B cell (primary cell): ENCODE measurements around the gene ADAMTS14. TPM values are rescaled to one million over a fixed set of nuclear protein-coding genes. Genes with fewer than 3 reads are reported as not detected.

ENCODE experiments used
- ATAC-seq: fragments of 200-7000 bp; cut with Tn5 transposase; one replicate; pipeline ENCODE4 v1.10.0; 2021; ENCODE audit warnings: low read depth, mild to moderate bottlenecking, moderate number of reproducible peaks, moderate library complexity
- CTCF ChIA-PET: fragments of 350-600 bp; sonication (Branson Sonifier 250); formaldehyde crosslinking; loops from one replicate; lab custom pipeline; 2021; ENCODE audit warnings: antibody characterized with exemption, inconsistent platforms; lab: Charles Lee
- POLR2A ChIA-PET: fragments of 350-600 bp; sonication (Branson Sonifier 250); formaldehyde crosslinking; loops from one replicate; lab custom pipeline; 2021; ENCODE audit warnings: antibody characterized with exemption; lab: Charles Lee
- DNase-seq: peaks from one replicate; pipeline ENCODE4 v3.0.0; 2013
- H2AFZ ChIP-seq: 2 replicates; pipeline ENCODE4 v1.6.1; 2012; ENCODE audit warnings: mild to moderate bottlenecking, low read depth, low read length; ENCODE audit not compliant: insufficient read depth, poor library complexity, severe bottlenecking
- H3K27ac ChIP-seq, 2 donors: 1 replicate in 1 of 2; 2 replicates in 1 of 2; pipeline ENCODE4 v1.5.1; 2012 to 2013; ENCODE audit warnings: low read length in 2 of 2, mild to moderate bottlenecking in 2 of 2, moderate library complexity in 1 of 2
- H3K27me3 ChIP-seq, 4 experiments: fragments of 200-600 bp in 1 of 4; sonication (generic) in 1 of 4; replicated peaks in 1 of 4; 1 replicate in 2 of 4; 2 replicates in 2 of 4; pipeline versions ENCODE4 v1.6.1 to v1.7.0; 2013 to 2016; ENCODE audit warnings: low read length in 3 of 4, mild to moderate bottlenecking in 2 of 4, mixed read lengths in 1 of 4, moderate library complexity in 1 of 4; ENCODE audit not compliant: insufficient read depth in 4 of 4, control insufficient read depth in 3 of 4; ENCODE audit errors: control extremely low read depth in 1 of 4
- H3K36me3 ChIP-seq, 2 experiments: replicated peaks in 1 of 2; 1 replicate in 1 of 2; 2 replicates in 1 of 2; pipeline versions ENCODE4 v1.6.1 to v1.7.1; 2013; ENCODE audit warnings: low read length in 1 of 2; ENCODE audit not compliant: insufficient read depth in 2 of 2, control insufficient read depth in 1 of 2; ENCODE audit errors: control extremely low read depth in 1 of 2, extremely low read depth in 1 of 2
- H3K4me1 ChIP-seq, 2 donors: fragments of 200-600 bp in 1 of 2; sonication (generic) in 1 of 2; 1 replicate in 1 of 2; 2 replicates in 1 of 2; pipeline versions ENCODE4 v1.5.1 to v1.6.1; 2013 to 2017; ENCODE audit warnings: low read length in 2 of 2; ENCODE audit not compliant: control insufficient read depth in 2 of 2, insufficient read depth in 2 of 2
- H3K4me2 ChIP-seq: replicated peaks from 2 replicates; pipeline ENCODE3; 2012; ENCODE audit warnings: mild to moderate bottlenecking, low read depth, low read length; ENCODE audit not compliant: poor library complexity, severe bottlenecking
- H3K4me3 ChIP-seq, 5 experiments: fragments of 200-600 bp in 1 of 5; sonication (generic) in 1 of 5; 1 replicate in 3 of 5; 2 replicates in 2 of 5; pipeline versions ENCODE4 v1.5.1 to v1.7.0; 2011 to 2016; ENCODE audit warnings: low read length in 4 of 5, mild to moderate bottlenecking in 4 of 5, low read depth in 2 of 5, control low read depth in 1 of 5, moderate library complexity in 1 of 5; ENCODE audit not compliant: insufficient read depth in 1 of 5; ENCODE audit errors: control extremely low read depth in 1 of 5, extremely low read depth in 1 of 5
- H3K79me2 ChIP-seq: fragments of 200-600 bp; sonication (generic); one replicate; pipeline ENCODE4 v1.6.0; 2016; ENCODE audit warnings: low read length; ENCODE audit not compliant: control insufficient read depth, insufficient read depth
- H3K9ac ChIP-seq: fragments of 200-600 bp; sonication (generic); 2 replicates; pipeline ENCODE4 v1.6.1; 2017; ENCODE audit warnings: mild to moderate bottlenecking, low read length, moderate library complexity
- H3K9me3 ChIP-seq, 3 donors: one replicate each; pipeline versions ENCODE4 v1.6.1 to v1.7.1; 2013; ENCODE audit warnings: low read length in 2 of 3; ENCODE audit not compliant: control insufficient read depth in 2 of 3, insufficient read depth in 1 of 3; ENCODE audit errors: control extremely low read depth in 1 of 3
- H4K20me1 ChIP-seq: 2 replicates; pipeline ENCODE4 v1.6.0; 2012; ENCODE audit warnings: mild to moderate bottlenecking, low read length; ENCODE audit not compliant: insufficient read depth, control insufficient read depth, poor library complexity, severe bottlenecking
- H3K27ac Mint-ChIP-seq: one replicate; pipeline ENCODE4 v1.8.0; 2021; ENCODE audit warnings: mixed read lengths
- H3K27me3 Mint-ChIP-seq: one replicate; pipeline ENCODE4 v1.8.0; 2021; ENCODE audit warnings: mixed read lengths
- H3K4me1 Mint-ChIP-seq: one replicate; pipeline ENCODE4 v1.8.0; 2021; ENCODE audit warnings: mixed read lengths
- H3K4me3 Mint-ChIP-seq: one replicate; pipeline ENCODE4 v1.8.0; 2021; ENCODE audit warnings: mixed read lengths
- H3K9me3 Mint-ChIP-seq: one replicate; pipeline ENCODE4 v1.8.0; 2022; ENCODE audit warnings: mixed read lengths; ENCODE audit not compliant: insufficient read depth
- EZH2 ChIP-seq: IDR thresholded peaks from 2 replicates; pipeline ENCODE4 v1.6.1; 2012; ENCODE audit warnings: borderline replicate concordance, low read depth, mild to moderate bottlenecking, moderate library complexity, low read length; ENCODE audit not compliant: insufficient read depth, poor library complexity, severe bottlenecking
- WGBS: methylation state at CpG from one replicate; pipeline ENCODE4 v1.1.5; 2013; ENCODE audit warnings: missing lambda C conversion rate; ENCODE audit not compliant: insufficient coverage; 5-methylcytosine and 5-hydroxymethylcytosine counted together
- intact Hi-C: fragments of 100-400 bp; cut with micrococcal nuclease; formaldehyde crosslinking; loops from one replicate; pipeline ENCODE4 v1.10.0; 2022
- polyA plus RNA-seq: library from polyadenylated mRNA; depleted of rRNA; stranded (reverse); fragments of >200 nt; gene quantifications from 2 replicates; pipeline ENCODE4 v1.2.3, GENCODE V29; 2012
- total RNA-seq, 2 donors: library from RNA; stranded (reverse); fragments of 120-200 nt in 1 of 2; gene quantifications; 1 replicate in 1 of 2; 2 replicates in 1 of 2; pipeline versions ENCODE4 v1.2.3 to v1.2.4, GENCODE V29; 2013 to 2022
- TF ChIP-seq, protein P1 (sequence below): fragments of 200-600 bp; IDR thresholded peaks from one replicate; pipeline ENCODE4 v1.8.0; 2022; ENCODE audit warnings: antibody characterized with exemption, mild to moderate bottlenecking

ADAMTS14 gene
- total and polyA plus RNA-seq, 2 donors (not counting 1 experiment from before 2014, with no cell fraction given) = not detected

DNA sequence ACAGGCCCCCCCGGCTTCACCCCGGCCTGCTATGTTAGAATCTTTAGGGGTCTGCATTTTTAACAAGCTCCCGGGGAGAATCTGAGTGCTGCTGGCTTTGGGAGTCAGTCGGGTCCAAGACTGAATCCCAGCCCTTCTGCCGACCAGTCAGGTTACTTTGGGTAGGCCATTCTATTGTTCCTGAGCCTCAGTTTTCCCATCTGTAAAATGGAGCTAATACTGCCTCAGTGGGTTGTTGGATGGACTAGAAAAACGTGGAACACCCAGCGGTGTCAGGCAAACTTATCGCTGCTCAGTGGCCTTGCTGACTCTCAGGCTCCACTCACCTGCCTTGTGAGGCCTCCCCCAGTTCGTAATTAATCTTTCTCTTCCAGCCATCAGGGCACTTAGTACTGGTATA lies 101.2 kb downstream of the ADAMTS14 start:
- Histone ChIP-seq H3K36me3 (no peaks in the 10 kb centered on the region), H3K79me2 (no peaks in the 10 kb centered on the region), H4K20me1 (no peaks in the 10 kb centered on the region), H3K4me2 (no peak overlapping the region), H3K9ac (no peak overlapping the region), H3K27ac (no peak overlapping the region), H3K27me3 (no peaks in the 10 kb centered on the region), H3K9me3 (no peaks in the 10 kb centered on the region), H2AFZ (no peak overlapping the region), H3K4me1 (no peaks in the 10 kb centered on the region), H3K4me3 (no peak overlapping the region)
- Mint-ChIP-seq H3K4me1 (no peaks in the 10 kb centered on the region), H3K27me3 (peaks cover 4% of the 10 kb centered on the region), H3K27ac (no peak overlapping the region), H3K9me3 (no peaks in the 10 kb centered on the region), H3K4me3 (no peak overlapping the region)
- ChIA-PET CTCF (interaction anchor here (2.8 kb wide), 1 partner anchor 14 kb away, joined by 8 read pairs; no protein-coding TSS in a partner anchor), POLR2A (no interaction called here)
- intact Hi-C loops = no loop called here
- no peak for TF ChIP-seq EZH2
- TF ChIP-seq, protein P1, sequence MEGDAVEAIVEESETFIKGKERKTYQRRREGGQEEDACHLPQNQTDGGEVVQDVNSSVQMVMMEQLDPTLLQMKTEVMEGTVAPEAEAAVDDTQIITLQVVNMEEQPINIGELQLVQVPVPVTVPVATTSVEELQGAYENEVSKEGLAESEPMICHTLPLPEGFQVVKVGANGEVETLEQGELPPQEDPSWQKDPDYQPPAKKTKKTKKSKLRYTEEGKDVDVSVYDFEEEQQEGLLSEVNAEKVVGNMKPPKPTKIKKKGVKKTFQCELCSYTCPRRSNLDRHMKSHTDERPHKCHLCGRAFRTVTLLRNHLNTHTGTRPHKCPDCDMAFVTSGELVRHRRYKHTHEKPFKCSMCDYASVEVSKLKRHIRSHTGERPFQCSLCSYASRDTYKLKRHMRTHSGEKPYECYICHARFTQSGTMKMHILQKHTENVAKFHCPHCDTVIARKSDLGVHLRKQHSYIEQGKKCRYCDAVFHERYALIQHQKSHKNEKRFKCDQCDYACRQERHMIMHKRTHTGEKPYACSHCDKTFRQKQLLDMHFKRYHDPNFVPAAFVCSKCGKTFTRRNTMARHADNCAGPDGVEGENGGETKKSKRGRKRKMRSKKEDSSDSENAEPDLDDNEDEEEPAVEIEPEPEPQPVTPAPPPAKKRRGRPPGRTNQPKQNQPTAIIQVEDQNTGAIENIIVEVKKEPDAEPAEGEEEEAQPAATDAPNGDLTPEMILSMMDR = no peak
- ATAC-seq (no peak), DNase-seq (no peak)
- 91% methylated on average over 8 of the region's 9 CpGs for WGBS

DNA sequence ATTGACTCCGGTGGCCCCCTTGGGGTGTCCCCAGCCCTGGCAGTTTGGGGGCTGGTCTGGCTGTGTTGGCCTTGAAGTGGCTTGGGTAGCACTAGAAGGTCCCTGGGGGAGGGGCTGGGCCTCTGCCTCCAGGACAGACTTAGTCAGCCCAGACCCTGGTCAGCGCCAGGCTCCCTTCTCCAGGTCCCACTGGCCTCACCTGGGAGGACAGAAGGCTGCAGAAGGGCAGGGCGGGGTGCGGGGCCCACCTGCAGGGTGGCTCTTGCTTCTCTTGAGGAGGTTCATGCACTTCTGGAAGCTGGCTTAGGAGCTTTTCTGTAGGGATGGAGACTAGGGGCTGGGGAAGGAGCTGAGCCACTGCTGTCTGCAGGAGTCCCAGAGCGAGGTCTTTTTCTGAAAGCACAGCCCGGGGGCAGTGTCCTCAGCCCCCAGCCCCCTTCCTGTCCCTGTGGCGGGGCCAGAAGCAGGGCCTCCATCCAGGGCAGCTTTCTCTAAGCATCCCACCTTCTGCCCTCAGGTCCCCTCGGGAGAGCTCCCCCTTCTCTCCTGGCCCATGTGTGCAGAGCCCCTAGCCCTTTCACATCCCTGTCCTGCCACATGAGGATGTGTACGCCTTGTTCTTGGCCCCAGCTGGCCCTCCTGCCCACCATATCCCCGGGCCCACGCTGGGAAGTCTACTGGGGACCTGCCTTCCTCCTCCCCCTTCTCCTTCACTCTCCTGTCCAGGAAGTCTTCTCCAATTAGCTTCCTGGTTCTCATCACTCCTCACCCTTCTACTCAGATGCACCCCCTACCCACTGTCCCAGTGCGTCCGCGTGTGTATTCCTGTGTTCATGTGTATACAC lies 101.9 kb downstream of the ADAMTS14 start:
- no peaks in the 10 kb centered on the region for H3K79me2 ChIP-seq
- no peak for ATAC-seq
- ChIA-PET CTCF (interaction anchor here (2.8 kb wide), 1 partner anchor 15 kb away, joined by 8 read pairs; no protein-coding TSS in a partner anchor), POLR2A (no interaction called here)
- H3K27me3 ChIP-seq = no peaks in the 10 kb centered on the region
- H3K9me3 ChIP-seq = no peaks in the 10 kb centered on the region
- H3K4me2 ChIP-seq = no peak overlapping the region
- WGBS = 91% methylated on average over 11 of the region's 14 CpGs
- H3K9me3 Mint-ChIP-seq = no peaks in the 10 kb centered on the region
- no peaks in the 10 kb centered on the region for H4K20me1 ChIP-seq
- H3K27ac Mint-ChIP-seq = no peak overlapping the region
- intact Hi-C loops = no loop called here
- TF ChIP-seq EZH2 = no peak
- H3K4me3 Mint-ChIP-seq = no peak overlapping the region
- peaks cover 3% of the 10 kb centered on the region for H3K27me3 Mint-ChIP-seq
- H3K9ac ChIP-seq = no peak overlapping the region
- H3K4me1 ChIP-seq = no peaks in the 10 kb centered on the region
- no peak for DNase-seq
- no peaks in the 10 kb centered on the region for H3K36me3 ChIP-seq
- H3K4me3 ChIP-seq = no peak overlapping the region
- H3K4me1 Mint-ChIP-seq = no peaks in the 10 kb centered on the region
- H2AFZ ChIP-seq = no peak overlapping the region
- H3K27ac ChIP-seq = no peak overlapping the region
